GM12878 (cell line): ENCODE results near the gene FAM216A. TPM values are rescaled to one million over a fixed set of nuclear protein-coding genes. Genes with fewer than 3 reads are reported as not detected.

Experiments used
- CREB1 ChIP-seq: IDR thresholded peaks from 2 replicates; pipeline ENCODE4 v1.6.1; 2012; ENCODE audit warnings: low read depth, mild to moderate bottlenecking, inconsistent platforms
- CREM ChIP-seq: IDR thresholded peaks from 2 replicates; pipeline ENCODE4 v1.6.1; 2014; ENCODE audit warnings: antibody characterized with exemption, low read depth
- CTCF ChIP-seq, 3 experiments: IDR thresholded peaks in 2 of 3; conservative IDR thresholded peaks in 1 of 3; 2 replicates each; pipeline ENCODE4 v1.5.1; 2011; ENCODE audit warnings: low read depth in 3 of 3, low read length in 3 of 3, mild to moderate bottlenecking in 3 of 3, control low read depth in 2 of 3, moderate library complexity in 2 of 3, inconsistent platforms in 1 of 3, mixed read lengths in 1 of 3; ENCODE audit not compliant: control insufficient read depth in 2 of 3, insufficient read depth in 1 of 3; ENCODE audit errors: extremely low read depth in 1 of 3
- GATAD2B ChIP-seq: fragments of 450-650 bp; conservative IDR thresholded peaks from 2 replicates; pipeline ENCODE4 v1.6.1; 2017; ENCODE audit warnings: low read depth, mild to moderate bottlenecking, moderate library complexity
- HDAC2 ChIP-seq: fragments of 200-600 bp; sonication (generic); IDR thresholded peaks from 2 replicates; pipeline ENCODE4 v1.6.1; 2017
- JUND ChIP-seq: IDR thresholded peaks from 2 replicates; pipeline ENCODE4 v1.6.1; 2012; ENCODE audit warnings: low read depth, mild to moderate bottlenecking, low read length, improper control_type of control experiment, moderate library complexity
- NRF1 ChIP-seq: conservative IDR thresholded peaks from 2 replicates; pipeline ENCODE4 v1.6.1; 2011; ENCODE audit warnings: mild to moderate bottlenecking, low read depth, low read length, improper control_type of control experiment
- PAX5 ChIP-seq: IDR thresholded peaks from 2 replicates; pipeline ENCODE4 v1.6.1; 2011; ENCODE audit warnings: low read depth, low read length, borderline replicate concordance
- POLR2AphosphoS5 ChIP-seq: IDR thresholded peaks from 2 replicates; pipeline ENCODE4 v1.6.1; 2011; ENCODE audit warnings: mild to moderate bottlenecking, low read length, inconsistent platforms
- RCOR1 ChIP-seq: conservative IDR thresholded peaks from 2 replicates; pipeline ENCODE4 v1.6.1; 2012; ENCODE audit warnings: low read depth, low read length, improper control_type of control experiment
- REST ChIP-seq: IDR thresholded peaks from 2 replicates; pipeline ENCODE4 v1.6.1; 2012; ENCODE audit warnings: mild to moderate bottlenecking, low read depth, low read length
- RUNX3 ChIP-seq: IDR thresholded peaks from 2 replicates; pipeline ENCODE4 v1.6.1; 2012; ENCODE audit warnings: low read length, inconsistent platforms
- SIX5 ChIP-seq: IDR thresholded peaks from 2 replicates; pipeline ENCODE4 v1.6.1; 2011; ENCODE audit warnings: mild to moderate bottlenecking, low read depth, low read length, moderate library complexity; ENCODE audit not compliant: severe bottlenecking
- SMARCA5 ChIP-seq: fragments of 450-650 bp; IDR thresholded peaks from 2 replicates; pipeline ENCODE4 v1.6.1; 2017; ENCODE audit warnings: mild to moderate bottlenecking
- SP1 ChIP-seq: IDR thresholded peaks from one replicate; pipeline ENCODE4 v1.6.1; 2011; ENCODE audit warnings: low read depth, low read length
- STAT3 ChIP-seq: IDR thresholded peaks from 2 replicates; pipeline ENCODE4 v1.6.1; 2011; ENCODE audit warnings: low read depth, low read length, improper control_type of control experiment
- TARDBP ChIP-seq: IDR thresholded peaks from 2 replicates; pipeline ENCODE4 v1.6.1; 2016; ENCODE audit warnings: borderline replicate concordance
- ZNF24 ChIP-seq: fragments of 450-650 bp; IDR thresholded peaks from 2 replicates; pipeline ENCODE4 v1.6.1; 2017; ENCODE audit warnings: antibody characterized with exemption, mild to moderate bottlenecking
- polyA plus RNA-seq, 11 experiments: library from polyadenylated mRNA; depleted of rRNA in 4 of 11; unstranded in 6 of 11; stranded (reverse) in 5 of 11; fragments of >200 nt; fragmentation: Nextera tagmentation in 4 of 11; fragmentation: Illumina TruSeq in 1 of 11; extraction: Ambion mirVana in 4 of 11; extraction: Trizol in 1 of 11; gene quantifications; 1 replicate in 1 of 11; 2 replicates in 10 of 11; pipeline versions ENCODE4 v1.2.1 to v1.2.3, GENCODE V29; 2011 to 2016; ENCODE audit warnings: inconsistent platforms in 2 of 11, missing spikeins in 2 of 11, low read depth in 1 of 11
- total RNA-seq, 4 experiments: library from RNA; depleted of rRNA in 3 of 4; stranded (reverse); fragments of >200 nt in 3 of 4; fragmentation: Illumina TruSeq in 1 of 4; extraction: Trizol in 1 of 4; gene quantifications; 2 replicates each; pipeline versions ENCODE4 v1.2.1 to v1.2.3, GENCODE V29; 2013 to 2021
- TF ChIP-seq, protein P1 (sequence below): IDR thresholded peaks from 2 replicates; pipeline ENCODE4 v1.6.1; 2012; ENCODE audit warnings: low read depth, low read length, improper control_type of control experiment
- TF ChIP-seq, protein P2 (sequence below): fragments of 450-650 bp; IDR thresholded peaks from 2 replicates; pipeline ENCODE4 v1.6.1; 2018; ENCODE audit warnings: mild to moderate bottlenecking, low read depth, moderate library complexity; ENCODE audit not compliant: partially characterized antibody
- TF ChIP-seq, protein P3 (sequence below): IDR thresholded peaks from 2 replicates; pipeline ENCODE4 v1.6.1; 2011; ENCODE audit warnings: borderline replicate concordance, low read depth, mild to moderate bottlenecking, moderate library complexity, mixed read lengths, low read length; ENCODE audit not compliant: insufficient read depth; ENCODE audit errors: extremely low read length

FAM216A gene
- total and polyA plus RNA-seq, 10 of the 15 experiments (the other 5 are each of a cell fraction or from before 2014, with no cell fraction given): 15.0 to 48.3 (median 35.0) TPM

GRCh38 chr12:110468214-110469048 lies at the start of gene FAM216A, which contains the start of gene GPN3 (continued):
- TF ChIP-seq, protein P1, sequence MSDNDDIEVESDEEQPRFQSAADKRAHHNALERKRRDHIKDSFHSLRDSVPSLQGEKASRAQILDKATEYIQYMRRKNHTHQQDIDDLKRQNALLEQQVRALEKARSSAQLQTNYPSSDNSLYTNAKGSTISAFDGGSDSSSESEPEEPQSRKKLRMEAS: peak; percentile 82
- TF ChIP-seq JUND (no peak), STAT3 (no peak), RCOR1 (0 out of 2 replicates have a peak, but pooled peaks have one; percentile 7), SIX5 (peak; percentile 25), HDAC2 (no peak), CREM (peak; percentile 42; the same call in 1 of the 2 replicates), GATAD2B (no peak), CREB1 (peak; percentile 78), ZNF24 (no peak), SMARCA5 (peak; percentile 57), SP1 (peak; percentile 81), PAX5 (no peak), RUNX3 (peak; percentile 84), CTCF (IDR thresholded peaks at IDR 0.05 in 2 of 3, conservative IDR thresholded peaks at IDR 0.05 in 1 of 3; ENCODE audit: control insufficient read depth in 2 of 3, extremely low read depth in 1 of 3, insufficient read depth in 1 of 3, low read depth in 3 of 3, low read length in 3 of 3) (no peak), POLR2AphosphoS5 (peak; percentile 71), REST (no peak), NRF1 (0 out of 2 replicates have a peak, but pooled peaks have one; percentile 11), TARDBP (no peak)
- TF ChIP-seq, protein P2, sequence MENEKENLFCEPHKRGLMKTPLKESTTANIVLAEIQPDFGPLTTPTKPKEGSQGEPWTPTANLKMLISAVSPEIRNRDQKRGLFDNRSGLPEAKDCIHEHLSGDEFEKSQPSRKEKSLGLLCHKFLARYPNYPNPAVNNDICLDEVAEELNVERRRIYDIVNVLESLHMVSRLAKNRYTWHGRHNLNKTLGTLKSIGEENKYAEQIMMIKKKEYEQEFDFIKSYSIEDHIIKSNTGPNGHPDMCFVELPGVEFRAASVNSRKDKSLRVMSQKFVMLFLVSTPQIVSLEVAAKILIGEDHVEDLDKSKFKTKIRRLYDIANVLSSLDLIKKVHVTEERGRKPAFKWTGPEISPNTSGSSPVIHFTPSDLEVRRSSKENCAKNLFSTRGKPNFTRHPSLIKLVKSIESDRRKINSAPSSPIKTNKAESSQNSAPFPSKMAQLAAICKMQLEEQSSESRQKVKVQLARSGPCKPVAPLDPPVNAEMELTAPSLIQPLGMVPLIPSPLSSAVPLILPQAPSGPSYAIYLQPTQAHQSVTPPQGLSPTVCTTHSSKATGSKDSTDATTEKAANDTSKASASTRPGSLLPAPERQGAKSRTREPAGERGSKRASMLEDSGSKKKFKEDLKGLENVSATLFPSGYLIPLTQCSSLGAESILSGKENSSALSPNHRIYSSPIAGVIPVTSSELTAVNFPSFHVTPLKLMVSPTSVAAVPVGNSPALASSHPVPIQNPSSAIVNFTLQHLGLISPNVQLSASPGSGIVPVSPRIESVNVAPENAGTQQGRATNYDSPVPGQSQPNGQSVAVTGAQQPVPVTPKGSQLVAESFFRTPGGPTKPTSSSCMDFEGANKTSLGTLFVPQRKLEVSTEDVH: no peak
- TF ChIP-seq, protein P3, sequence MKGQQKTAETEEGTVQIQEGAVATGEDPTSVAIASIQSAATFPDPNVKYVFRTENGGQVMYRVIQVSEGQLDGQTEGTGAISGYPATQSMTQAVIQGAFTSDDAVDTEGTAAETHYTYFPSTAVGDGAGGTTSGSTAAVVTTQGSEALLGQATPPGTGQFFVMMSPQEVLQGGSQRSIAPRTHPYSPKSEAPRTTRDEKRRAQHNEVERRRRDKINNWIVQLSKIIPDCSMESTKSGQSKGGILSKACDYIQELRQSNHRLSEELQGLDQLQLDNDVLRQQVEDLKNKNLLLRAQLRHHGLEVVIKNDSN: no peak
